G401 (cell line): Measurements from ENCODE around the gene SEPHS2. TPM values are rescaled to one million over a fixed set of nuclear protein-coding genes. Genes with fewer than 3 reads are reported as not detected.
"Not testable (repeated sequence)": the region's sequence is repeated elsewhere in the genome, so short reads cannot be mapped to it uniquely, and the experiment has no call there.

Source experiments
- DNase-seq: peaks from one replicate; pipeline ENCODE4 v3.0.0-alpha.2; 2015; ENCODE audit warnings: low spot score
- in situ Hi-C: cut with HindIII; loops from 2 replicates; pipeline ENCODE4 v1.10.0; 2016; ENCODE audit warnings: low sequenced_read_pairs, mixed read lengths
- total RNA-seq: library from RNA; depleted of rRNA; stranded (reverse); fragments of >200 nt; shearing (Covaris generic); gene quantifications from 2 replicates; pipeline ENCODE4 v1.2.3, GENCODE V29; 2014; rRNA removed

Gene SEPHS2
- total RNA-seq, 1 experiment from 2014 or later, result 83.6 TPM

- in situ Hi-C loops, result loop anchor here (25.0 kb wide), 1 partner anchor 230 kb away; no protein-coding TSS in a partner anchor
- DNase-seq, result peak; percentile 93
Observed at GRCh38 chr16:30407102-30407803, 38.4 kb downstream of the SEPHS2 start, which contains the start of gene ZNF771. Gene ZNF771 (plus strand): TSS chr16:30407606. CDS start chr16:30408054, 448 bp downstream.

GRCh38 chr16:30406795-30407101, 38.9 kb downstream of the SEPHS2 start:
- no peak for DNase-seq
- in situ Hi-C loops, result loop anchor here (25.0 kb wide), 1 partner anchor 231 kb away; no protein-coding TSS in a partner anchor

GRCh38 chr16:30401768-30402425, 43.8 kb downstream of the SEPHS2 start:
- DNase-seq, result no peak
- in situ Hi-C loops, result loop anchor here (25.0 kb wide), 1 partner anchor 235 kb away; no protein-coding TSS in a partner anchor

GRCh38 chr16:30399435-30400186, 46.1 kb downstream of the SEPHS2 start:
- in situ Hi-C loops, result loop anchor here (25.0 kb wide), 1 partner anchor 238 kb away; no protein-coding TSS in a partner anchor
- no peak for DNase-seq

GRCh38 chr16:30398661-30399434, 46.8 kb downstream of the SEPHS2 start:
- in situ Hi-C loops, result no loop called here
- DNase-seq, result no peak

- in situ Hi-C loops, result no loop called here
- DNase-seq, result no peak
Observed at GRCh38 chr16:30397776-30398660, 47.7 kb downstream of the SEPHS2 start.

GRCh38 chr16:30397056-30397455, 48.6 kb downstream of the SEPHS2 start:
- in situ Hi-C loops, result no loop called here
- no peak for DNase-seq

GRCh38 chr16:30396627-30397026, 49.0 kb downstream of the SEPHS2 start:
- in situ Hi-C loops, DNase-seq: not testable (repeated sequence)

- peak; percentile 64 for DNase-seq
- in situ Hi-C loops, result no loop called here
Observed at GRCh38 chr16:30395992-30396585, 49.6 kb downstream of the SEPHS2 start.

GRCh38 chr16:30395155-30395991, 50.3 kb downstream of the SEPHS2 start, which contains the start of gene ZNF48:
Gene ZNF48 (plus strand): TSS chr16:30395420. CDS start chr16:30395795, 375 bp downstream.
- in situ Hi-C loops, result no loop called here
- peak; percentile 93 for DNase-seq

- no peak for DNase-seq
- in situ Hi-C loops, result no loop called here
Observed at GRCh38 chr16:30394592-30395154, 51.0 kb downstream of the SEPHS2 start.

Other genes with a start within 250 kb of the SEPHS2 start
- 0.75 and 7.5 TPM in 2 replicates for gene SULT1A3, start 246.6 kb downstream of the SEPHS2 start, total RNA-seq
- 0.68 TPM in 1 of 2 replicates, not detected in the other for gene NPIPB13, start 197.4 kb downstream of the SEPHS2 start, total RNA-seq
- gene CD2BP2, start 90.6 kb downstream of the SEPHS2 start, total RNA-seq, result 82.4 and 84.3 TPM in 2 replicates
- 43.3 and 59.8 TPM in 2 replicates for gene TBC1D10B, start 75.4 kb downstream of the SEPHS2 start, total RNA-seq
- 0.58 TPM in 1 of 2 replicates, not detected in the other for gene MYL11, start 71.1 kb downstream of the SEPHS2 start, total RNA-seq
- gene SEPTIN1, start 63.3 kb downstream of the SEPHS2 start, total RNA-seq, result 0.10 and 0.86 TPM in 2 replicates
- gene ZNF48, start 50.5 kb downstream of the SEPHS2 start, total RNA-seq, result 30.4 and 41.8 TPM in 2 replicates
- gene ZNF771, start 38.3 kb downstream of the SEPHS2 start, total RNA-seq, result 31.6 and 41.2 TPM in 2 replicates
- 92.0 and 127 TPM in 2 replicates for gene DCTPP1, start 15.8 kb downstream of the SEPHS2 start, total RNA-seq
- not detected in 2 replicates for gene ITGAL, start 26.9 kb upstream of the SEPHS2 start, total RNA-seq
- gene ZNF768, start 80.7 kb upstream of the SEPHS2 start, total RNA-seq, result 96.8 and 108 TPM in 2 replicates
- 0.12 TPM in 1 of 2 replicates, not detected in the other for gene ZNF747, start 89.0 kb upstream of the SEPHS2 start, total RNA-seq
- gene ZNF764, start 112.5 kb upstream of the SEPHS2 start, total RNA-seq, result 5.3 and 9.5 TPM in 2 replicates
- 6.9 and 10.2 TPM in 2 replicates for gene ZNF688, start 125.8 kb upstream of the SEPHS2 start, total RNA-seq
- not detected in 2 replicates for gene ZNF785, start 139.8 kb upstream of the SEPHS2 start, total RNA-seq
- 10.8 and 10.9 TPM in 2 replicates for gene ZNF689, start 164.5 kb upstream of the SEPHS2 start, total RNA-seq
- 2.4 and 5.4 TPM in 2 replicates for gene PRR14, start 205.1 kb upstream of the SEPHS2 start, total RNA-seq
- gene FBRS, start 212.6 kb upstream of the SEPHS2 start, total RNA-seq, result 20.3 and 24.1 TPM in 2 replicates